Mammary epithelial cell (primary cell): Measurements from ENCODE around the gene MYH7.

Experiments
- EZH2 ChIP-seq: IDR thresholded peaks from 2 replicates; pipeline ENCODE4 v1.6.1; 2012; ENCODE audit warnings: low read length, inconsistent platforms, borderline replicate concordance
- TF ChIP-seq, protein P1 (sequence below), 2 donors: IDR thresholded peaks in 1 of 2; conservative IDR thresholded peaks in 1 of 2; 2 replicates each; pipeline ENCODE4 v1.5.1; 2011 to 2012; ENCODE audit warnings: inconsistent platforms in 2 of 2, low read length in 2 of 2, mild to moderate bottlenecking in 2 of 2, control low read depth in 1 of 2, low read depth in 1 of 2; ENCODE audit not compliant: insufficient read depth in 1 of 2; ENCODE audit errors: extremely low read depth in 1 of 2

DNA sequence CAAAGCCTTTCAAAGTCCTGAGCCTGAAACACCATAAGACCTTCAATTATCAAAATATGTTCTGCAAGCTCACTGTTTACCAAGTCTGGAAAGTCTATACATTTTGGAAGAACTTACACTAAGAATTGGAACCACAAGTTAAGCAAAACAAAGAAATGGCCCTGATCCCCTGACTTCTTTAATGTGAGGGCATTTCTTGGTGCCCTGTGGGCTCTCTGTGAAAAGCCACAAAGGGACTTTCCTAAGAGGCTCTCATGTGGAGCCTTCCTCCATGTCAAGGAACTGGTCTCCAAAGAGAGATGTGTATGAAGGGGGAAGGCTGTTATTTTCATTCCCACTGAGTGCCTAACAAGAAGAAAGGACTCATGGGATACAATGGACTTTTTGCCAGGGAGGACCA, 13.9 kb downstream of the MYH7 start:
- TF ChIP-seq, protein P1, sequence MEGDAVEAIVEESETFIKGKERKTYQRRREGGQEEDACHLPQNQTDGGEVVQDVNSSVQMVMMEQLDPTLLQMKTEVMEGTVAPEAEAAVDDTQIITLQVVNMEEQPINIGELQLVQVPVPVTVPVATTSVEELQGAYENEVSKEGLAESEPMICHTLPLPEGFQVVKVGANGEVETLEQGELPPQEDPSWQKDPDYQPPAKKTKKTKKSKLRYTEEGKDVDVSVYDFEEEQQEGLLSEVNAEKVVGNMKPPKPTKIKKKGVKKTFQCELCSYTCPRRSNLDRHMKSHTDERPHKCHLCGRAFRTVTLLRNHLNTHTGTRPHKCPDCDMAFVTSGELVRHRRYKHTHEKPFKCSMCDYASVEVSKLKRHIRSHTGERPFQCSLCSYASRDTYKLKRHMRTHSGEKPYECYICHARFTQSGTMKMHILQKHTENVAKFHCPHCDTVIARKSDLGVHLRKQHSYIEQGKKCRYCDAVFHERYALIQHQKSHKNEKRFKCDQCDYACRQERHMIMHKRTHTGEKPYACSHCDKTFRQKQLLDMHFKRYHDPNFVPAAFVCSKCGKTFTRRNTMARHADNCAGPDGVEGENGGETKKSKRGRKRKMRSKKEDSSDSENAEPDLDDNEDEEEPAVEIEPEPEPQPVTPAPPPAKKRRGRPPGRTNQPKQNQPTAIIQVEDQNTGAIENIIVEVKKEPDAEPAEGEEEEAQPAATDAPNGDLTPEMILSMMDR (conservative IDR thresholded peaks at IDR 0.05 in 1 of 2, IDR thresholded peaks at IDR 0.05 in 1 of 2; ENCODE audit: extremely low read depth in 1 of 2, insufficient read depth in 1 of 2, low read depth in 1 of 2, low read length in 2 of 2), result no peak
- no peak for TF ChIP-seq EZH2
